Mesenchymal stem cell (in vitro differentiated cells and primary cell): Measurements from ENCODE around the gene ANKS1A.
"Not testable (repeated sequence)": the region's sequence is repeated elsewhere in the genome, so short reads cannot be mapped to it uniquely, and the experiment has no call there.

Source experiments
- DNase-seq: peaks from one replicate; pipeline ENCODE4 v3.0.0-alpha.2; 2013
- H2AFZ ChIP-seq: one replicate; pipeline ENCODE4 v1.6.1; 2013; ENCODE audit warnings: low read depth, mild to moderate bottlenecking, control low read depth, inconsistent platforms, low read length, moderate library complexity
- H2AK5ac ChIP-seq: 2 replicates; pipeline ENCODE4 v1.6.1; 2013; ENCODE audit warnings: low read length, moderate library complexity, mild to moderate bottlenecking, inconsistent platforms; ENCODE audit not compliant: severe bottlenecking
- H2BK120ac ChIP-seq: one replicate; pipeline ENCODE4 v1.6.1; 2013; ENCODE audit warnings: low read depth, mild to moderate bottlenecking, inconsistent platforms, low read length, moderate library complexity
- H2BK12ac ChIP-seq, 2 experiments: one replicate each; pipeline ENCODE4 v1.6.1; 2013; ENCODE audit warnings: inconsistent platforms in 2 of 2, low read length in 2 of 2, mild to moderate bottlenecking in 2 of 2, moderate library complexity in 2 of 2, control low read depth in 1 of 2
- H2BK15ac ChIP-seq: one replicate; pipeline ENCODE4 v1.6.1; 2013; ENCODE audit warnings: mild to moderate bottlenecking, low read depth, inconsistent platforms; ENCODE audit not compliant: poor library complexity, severe bottlenecking
- H2BK5ac ChIP-seq: 2 replicates; pipeline ENCODE4 v1.6.1; 2013; ENCODE audit warnings: low read depth, mild to moderate bottlenecking, low read length, control low read depth, inconsistent platforms; ENCODE audit not compliant: poor library complexity, severe bottlenecking
- H3K14ac ChIP-seq, 2 experiments: one replicate each; pipeline ENCODE4 v1.6.1; 2013; ENCODE audit warnings: inconsistent platforms in 2 of 2, low read length in 2 of 2, control low read depth in 1 of 2, mild to moderate bottlenecking in 1 of 2, moderate library complexity in 1 of 2
- H3K18ac ChIP-seq, 2 experiments: one replicate each; pipeline ENCODE4 v1.6.1; 2013; ENCODE audit warnings: inconsistent platforms in 2 of 2, low read length in 2 of 2, control low read depth in 1 of 2, low read depth in 1 of 2, mild to moderate bottlenecking in 1 of 2
- H3K23ac ChIP-seq, 2 experiments: one replicate each; pipeline ENCODE4 v1.6.1; 2013; ENCODE audit warnings: inconsistent platforms in 2 of 2, low read length in 2 of 2, mild to moderate bottlenecking in 2 of 2, moderate library complexity in 2 of 2, control low read depth in 1 of 2
- H3K27ac ChIP-seq: 2 replicates; pipeline ENCODE4 v1.5.1; 2013; ENCODE audit warnings: mild to moderate bottlenecking, moderate library complexity, low read length, control low read depth, inconsistent platforms; ENCODE audit not compliant: poor library complexity, severe bottlenecking
- H3K27me3 ChIP-seq, 2 experiments: 2 replicates each; pipeline versions ENCODE4 v1.6.1 to v1.7.0; 2013; ENCODE audit warnings: low read length in 2 of 2, mild to moderate bottlenecking in 2 of 2, moderate library complexity in 2 of 2, control low read depth in 1 of 2, inconsistent platforms in 1 of 2; ENCODE audit not compliant: control insufficient read depth in 1 of 2, insufficient read depth in 1 of 2
- H3K36me3 ChIP-seq, 2 experiments: 2 replicates each; pipeline versions ENCODE4 v1.6.1 to v1.7.0; 2013; ENCODE audit warnings: low read length in 2 of 2, control low read depth in 1 of 2, inconsistent platforms in 1 of 2, low read depth in 1 of 2, mild to moderate bottlenecking in 1 of 2; ENCODE audit not compliant: insufficient read depth in 2 of 2, control insufficient read depth in 1 of 2
- H3K4ac ChIP-seq, 2 experiments: one replicate each; pipeline ENCODE4 v1.6.1; 2013; ENCODE audit warnings: inconsistent platforms in 2 of 2, low read length in 2 of 2, mild to moderate bottlenecking in 2 of 2, moderate library complexity in 2 of 2, control low read depth in 1 of 2, low read depth in 1 of 2
- H3K4me1 ChIP-seq: 2 replicates; pipeline ENCODE4 v1.6.1; 2013; ENCODE audit warnings: low read depth, low read length, control low read depth; ENCODE audit not compliant: control insufficient read depth, insufficient read depth
- H3K4me2 ChIP-seq: 2 replicates; pipeline ENCODE4 v1.6.1; 2013; ENCODE audit warnings: low read length, mild to moderate bottlenecking, inconsistent platforms; ENCODE audit not compliant: poor library complexity, severe bottlenecking
- H3K4me3 ChIP-seq, 2 experiments: 2 replicates each; pipeline versions ENCODE4 v1.5.1 to v1.7.0; 2013; ENCODE audit warnings: low read length in 2 of 2, mild to moderate bottlenecking in 2 of 2, control low read depth in 1 of 2, low read depth in 1 of 2; ENCODE audit not compliant: insufficient read depth in 1 of 2
- H3K79me1 ChIP-seq: replicated peaks from 2 replicates; pipeline ENCODE4 v1.6.1; 2013; ENCODE audit warnings: mild to moderate bottlenecking, control low read depth, low read length, inconsistent platforms; ENCODE audit not compliant: poor library complexity, severe bottlenecking
- H3K9ac ChIP-seq: 2 replicates; pipeline ENCODE4 v1.7.0; 2013; ENCODE audit warnings: mild to moderate bottlenecking, low read length, moderate library complexity
- H3K9me3 ChIP-seq: 2 replicates; pipeline ENCODE4 v1.7.0; 2013; ENCODE audit warnings: mild to moderate bottlenecking, low read length; ENCODE audit not compliant: control insufficient read depth
- H4K8ac ChIP-seq: one replicate; pipeline ENCODE4 v1.6.1; 2013; ENCODE audit warnings: inconsistent platforms, mild to moderate bottlenecking, low read length, moderate library complexity
- H4K91ac ChIP-seq: one replicate; pipeline ENCODE4 v1.6.1; 2013; ENCODE audit warnings: mild to moderate bottlenecking, low read length, inconsistent platforms
- WGBS: methylation state at CpG from one replicate; pipeline ENCODE4 v1.1.7; 2013; ENCODE audit warnings: mixed read lengths; 5-methylcytosine and 5-hydroxymethylcytosine counted together

ANKS1A gene

DNA sequence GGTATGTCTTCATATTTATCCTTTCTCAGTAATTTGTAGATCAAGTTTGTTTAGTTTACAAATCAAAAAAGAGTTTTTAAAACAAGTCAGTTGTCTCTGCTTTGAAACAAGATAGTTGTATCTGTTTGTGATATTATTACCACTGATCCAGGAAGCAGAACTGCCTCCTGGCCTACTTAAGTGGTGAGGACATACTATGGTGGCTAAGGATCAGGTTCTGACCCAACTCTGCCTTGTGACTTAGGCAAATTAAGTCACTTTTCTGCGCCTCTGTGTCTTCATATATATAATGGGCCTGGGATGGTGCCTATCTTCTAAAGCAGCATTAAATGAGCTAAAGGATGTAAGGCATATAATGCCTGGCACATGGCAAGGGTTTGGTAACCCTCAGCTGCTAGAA, 8.7 kb downstream of the ANKS1A start:
- H4K91ac ChIP-seq: no peak overlapping the region
- H3K9ac ChIP-seq: no peak overlapping the region
- no peaks in the 10 kb centered on the region for H3K9me3 ChIP-seq
- peaks cover 0 to 3% of the 10 kb centered on the region in 2 experiments for H3K36me3 ChIP-seq
- H2AFZ ChIP-seq: no peak overlapping the region
- no peak overlapping the region for H2BK12ac ChIP-seq
- no peaks in the 10 kb centered on the region for H3K27me3 ChIP-seq
- H2BK5ac ChIP-seq: no peak overlapping the region
- DNase-seq: no peak
- peaks cover 7% of the 10 kb centered on the region for H3K4me1 ChIP-seq
- no peak overlapping the region for H3K27ac ChIP-seq
- H3K14ac ChIP-seq: no peak overlapping the region
- H2BK120ac ChIP-seq: no peak overlapping the region
- no peak overlapping the region for H3K4me2 ChIP-seq
- H2AK5ac ChIP-seq: peak overlapping the region; percentile 68
- 100% methylated on average over 1 of the region's 1 CpG for WGBS
- no peak overlapping the region for H3K23ac ChIP-seq
- H4K8ac ChIP-seq: no peak overlapping the region
- peaks cover 30% of the 10 kb centered on the region for H3K79me1 ChIP-seq
- H3K18ac ChIP-seq: no peak overlapping the region
- H3K4ac ChIP-seq: no peak overlapping the region
- no peak overlapping the region for H2BK15ac ChIP-seq
- H3K4me3 ChIP-seq: no peak overlapping the region

GRCh38 chr6:34899748-34900147, 10.7 kb downstream of the ANKS1A start:
- H3K4me2 ChIP-seq, H4K8ac ChIP-seq, H3K18ac ChIP-seq, H3K27me3 ChIP-seq, H4K91ac ChIP-seq, H2AFZ ChIP-seq, H3K4me1 ChIP-seq, H2BK15ac ChIP-seq, DNase-seq, H3K23ac ChIP-seq, H2AK5ac ChIP-seq, H3K9ac ChIP-seq, H2BK12ac ChIP-seq, H3K14ac ChIP-seq, H3K4ac ChIP-seq, H3K27ac ChIP-seq, H3K36me3 ChIP-seq, H3K4me3 ChIP-seq, H3K9me3 ChIP-seq, H2BK120ac ChIP-seq, H2BK5ac ChIP-seq: not testable (repeated sequence)
- 100% methylated on average over 1 of the region's 1 CpG for WGBS
- H3K79me1 ChIP-seq: peaks cover 25% of the 10 kb centered on the region

GRCh38 chr6:34900321-34901031, 11.4 kb downstream of the ANKS1A start:
- DNase-seq: no peak
- Histone ChIP-seq H3K4me2 (no peak overlapping the region), H2BK15ac (no peak overlapping the region), H2AFZ (no peak overlapping the region), H2BK120ac (no peak overlapping the region), H2BK12ac (no peak overlapping the region), H3K4me3 (no peak overlapping the region), H3K27ac (no peak overlapping the region), H3K4ac (no peak overlapping the region), H2AK5ac (peak overlapping the region; percentile 90), H3K9ac (no peak overlapping the region), H3K18ac (no peak overlapping the region), H3K36me3 (peaks cover 0 to 3% of the 10 kb centered on the region in 2 experiments), H4K91ac (no peak overlapping the region), H3K27me3 (no peaks in the 10 kb centered on the region), H2BK5ac (no peak overlapping the region), H3K4me1 (peaks cover 6% of the 10 kb centered on the region), H3K14ac (no peak overlapping the region), H3K79me1 (peaks cover 28% of the 10 kb centered on the region), H3K9me3 (no peaks in the 10 kb centered on the region), H3K23ac (no peak overlapping the region), H4K8ac (no peak overlapping the region)
- 90% methylated on average over 3 of the region's 4 CpGs for WGBS

GRCh38 chr6:34901930-34902329, 12.9 kb downstream of the ANKS1A start:
- Histone ChIP-seq H3K18ac (no peak overlapping the region), H3K4me1 (peaks cover 6% of the 10 kb centered on the region)
- 100% methylated on average over 5 of the region's 5 CpGs for WGBS

More at GRCh38 chr6:34901930-34902329, 12.9 kb downstream of the ANKS1A start:
- no peak overlapping the region for H3K9ac ChIP-seq
- peak overlapping the region; percentile 91 for H3K27ac ChIP-seq
- no peak overlapping the region for H2BK15ac ChIP-seq
- peaks cover 30% of the 10 kb centered on the region for H3K79me1 ChIP-seq
- no peak overlapping the region for H3K4ac ChIP-seq
- no peak overlapping the region for H2BK5ac ChIP-seq
- no peak overlapping the region for H2BK12ac ChIP-seq
- no peaks in the 10 kb centered on the region for H3K9me3 ChIP-seq
- no peak overlapping the region for H4K91ac ChIP-seq
- no peak overlapping the region for H2AK5ac ChIP-seq
- H3K27me3 ChIP-seq: no peaks in the 10 kb centered on the region
- H4K8ac ChIP-seq: no peak overlapping the region
- no peaks in the 10 kb centered on the region for H3K36me3 ChIP-seq
- H2AFZ ChIP-seq: no peak overlapping the region
- no peak overlapping the region for H2BK120ac ChIP-seq
- H3K4me3 ChIP-seq: no peak overlapping the region
- H3K14ac ChIP-seq: no peak overlapping the region
- DNase-seq: no peak
- no peak overlapping the region for H3K23ac ChIP-seq
- peak overlapping the region; percentile 6 for H3K4me2 ChIP-seq
